Adrenal gland (tissue), 5 donors: Measurements from ENCODE around the gene CELF2.

Experiments used
- POLR2A ChIP-seq, 2 donors: fragments of 450-650 bp; IDR thresholded peaks; one replicate each; pipeline ENCODE4 v1.6.1; 2017; ENCODE audit warnings: antibody characterized with exemption in 2 of 2, mild to moderate bottlenecking in 2 of 2, moderate library complexity in 1 of 2
- TF ChIP-seq, protein P1 (sequence below), 6 experiments: fragments of 450-650 bp in 4 of 6; fragments of 200-600 bp in 2 of 6; sonication (generic) in 1 of 6; IDR thresholded peaks; 1 replicate in 5 of 6; 2 replicates in 1 of 6; pipeline versions ENCODE4 v1.5.1 to v1.8.0; 2016 to 2021; ENCODE audit warnings: antibody characterized with exemption in 6 of 6, mild to moderate bottlenecking in 2 of 6, moderate library complexity in 1 of 6
- donor health status: DM: no; HTN: no; CAD: no.

DNA sequence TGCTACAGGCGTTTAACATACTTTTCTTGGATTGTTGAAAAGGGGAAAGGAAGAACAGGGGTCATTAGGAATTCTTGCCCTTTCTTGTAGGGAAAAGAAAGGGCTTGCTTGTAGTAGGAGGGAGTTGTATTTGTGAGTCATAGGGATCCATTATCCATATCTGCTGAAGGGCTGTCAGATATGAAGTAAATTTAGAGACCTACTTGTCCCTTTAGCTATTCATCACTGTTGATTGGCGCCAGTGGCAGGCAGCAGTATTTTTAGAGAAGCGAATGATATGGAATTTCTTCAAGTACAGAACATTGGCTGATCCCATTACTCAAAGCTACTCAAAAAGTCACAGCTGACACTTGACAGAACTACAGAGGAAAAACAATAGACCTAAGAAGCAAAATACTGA lies 97.7 kb downstream of the CELF2 start:
- TF ChIP-seq, protein P1, sequence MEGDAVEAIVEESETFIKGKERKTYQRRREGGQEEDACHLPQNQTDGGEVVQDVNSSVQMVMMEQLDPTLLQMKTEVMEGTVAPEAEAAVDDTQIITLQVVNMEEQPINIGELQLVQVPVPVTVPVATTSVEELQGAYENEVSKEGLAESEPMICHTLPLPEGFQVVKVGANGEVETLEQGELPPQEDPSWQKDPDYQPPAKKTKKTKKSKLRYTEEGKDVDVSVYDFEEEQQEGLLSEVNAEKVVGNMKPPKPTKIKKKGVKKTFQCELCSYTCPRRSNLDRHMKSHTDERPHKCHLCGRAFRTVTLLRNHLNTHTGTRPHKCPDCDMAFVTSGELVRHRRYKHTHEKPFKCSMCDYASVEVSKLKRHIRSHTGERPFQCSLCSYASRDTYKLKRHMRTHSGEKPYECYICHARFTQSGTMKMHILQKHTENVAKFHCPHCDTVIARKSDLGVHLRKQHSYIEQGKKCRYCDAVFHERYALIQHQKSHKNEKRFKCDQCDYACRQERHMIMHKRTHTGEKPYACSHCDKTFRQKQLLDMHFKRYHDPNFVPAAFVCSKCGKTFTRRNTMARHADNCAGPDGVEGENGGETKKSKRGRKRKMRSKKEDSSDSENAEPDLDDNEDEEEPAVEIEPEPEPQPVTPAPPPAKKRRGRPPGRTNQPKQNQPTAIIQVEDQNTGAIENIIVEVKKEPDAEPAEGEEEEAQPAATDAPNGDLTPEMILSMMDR (IDR thresholded peaks at IDR 0.05), result no peak
- no peak for TF ChIP-seq POLR2A (IDR thresholded peaks at IDR 0.05)
